GM19452 (cell line): ENCODE results near the gene TXNL4A.

Source experiments
- ATAC-seq: cut with Tn5 transposase; IDR thresholded peaks from one replicate; pipeline ENCODE4 v1.9.1; 2021; ENCODE audit not compliant: unreplicated experiment

Gene TXNL4A

GRCh38 chr18:79949697-79950487, 38.5 kb downstream of the TXNL4A start:
- no peak for ATAC-seq

GRCh38 chr18:79948719-79949411, 39.5 kb downstream of the TXNL4A start:
- no peak for ATAC-seq

GRCh38 chr18:79947881-79948610, 40.3 kb downstream of the TXNL4A start:
- no peak for ATAC-seq

- ATAC-seq: no peak
Observed at GRCh38 chr18:79947054-79947755, 41.2 kb downstream of the TXNL4A start.

- ATAC-seq: no peak
Observed at GRCh38 chr18:79945118-79946042, 43.0 kb downstream of the TXNL4A start.

GRCh38 chr18:79944746-79945117, 43.6 kb downstream of the TXNL4A start:
- ATAC-seq: no peak

- ATAC-seq: no peak
Observed at GRCh38 chr18:79944126-79944731, 44.1 kb downstream of the TXNL4A start.

- no peak for ATAC-seq
Observed at GRCh38 chr18:79943608-79944125, 44.7 kb downstream of the TXNL4A start.

GRCh38 chr18:79942786-79943607, 45.4 kb downstream of the TXNL4A start:
- ATAC-seq: no peak

GRCh38 chr18:79942211-79942610, 46.2 kb downstream of the TXNL4A start:
- ATAC-seq: no peak

- ATAC-seq: no peak
Observed at GRCh38 chr18:79941473-79942119, 46.8 kb downstream of the TXNL4A start.

GRCh38 chr18:79940814-79941472, 47.4 kb downstream of the TXNL4A start:
- ATAC-seq: no peak

- ATAC-seq: no peak
Observed at GRCh38 chr18:79940126-79940813, 48.1 kb downstream of the TXNL4A start.

GRCh38 chr18:79939096-79939495, 49.3 kb downstream of the TXNL4A start:
- ATAC-seq: no peak

- ATAC-seq: no peak
Observed at GRCh38 chr18:79938196-79938595, 50.2 kb downstream of the TXNL4A start.

GRCh38 chr18:79937103-79937860, 51.1 kb downstream of the TXNL4A start:
- no peak for ATAC-seq
